Measurements from ENCODE around the gene DOCK6.

The DOCK6 gene

DNA sequence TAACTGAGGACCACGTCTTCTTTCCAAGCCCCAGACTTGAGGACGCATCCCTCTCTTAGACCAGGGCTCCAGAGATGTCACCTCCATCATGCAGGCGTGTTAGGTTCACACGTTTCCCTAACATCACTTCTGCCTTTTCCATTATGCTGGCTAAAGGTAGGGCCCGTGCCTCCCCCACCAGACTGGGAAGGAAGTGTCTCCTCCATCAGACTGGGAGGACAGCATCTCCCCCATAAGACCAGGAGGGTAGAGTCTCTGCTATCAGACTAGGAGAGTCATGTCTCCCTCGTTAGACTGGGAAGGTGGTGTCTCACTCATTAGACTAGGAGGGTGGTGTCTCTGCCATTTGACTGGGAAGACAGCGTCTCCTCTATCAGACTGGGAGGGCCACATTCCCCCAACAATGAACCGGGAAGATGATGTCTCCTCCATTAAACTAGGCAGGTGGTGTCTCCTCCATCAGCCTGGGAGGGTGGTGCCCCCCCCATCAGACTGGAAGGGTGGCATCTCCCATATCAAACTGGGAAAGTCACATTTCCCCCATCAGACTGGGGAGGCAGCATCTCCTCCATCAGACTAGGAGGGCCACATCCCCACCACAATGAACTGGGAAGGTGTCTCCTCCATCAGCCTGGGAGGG is 88.7 kb downstream of the DOCK6 start:
- Histone ChIP-seq H3K9ac (ENCODE audit: low read length) (no peak overlapping the region), H3K27ac (ENCODE audit: low read length) (no peak overlapping the region), H3K4me1 (ENCODE audit: low read length) (no peaks in the 10 kb centered on the region), H3K36me3 (replicated peaks; ENCODE audit: insufficient read depth, low read length) (no peaks in the 10 kb centered on the region), H4K20me1 (ENCODE audit: insufficient read depth, low read length) (no peaks in the 10 kb centered on the region), H3K4me3 (ENCODE audit: low read length) (no peak overlapping the region), H2AFZ (ENCODE audit: low read length) (no peak overlapping the region), H3K4me2 (ENCODE audit: low read depth, low read length) (no peak overlapping the region), H3K9me3 (replicated peaks; ENCODE audit: insufficient read depth, low read length) (no peaks in the 10 kb centered on the region), H3K79me2 (ENCODE audit: low read length) (no peaks in the 10 kb centered on the region), H3F3A (ENCODE audit: insufficient read depth, low read length) (no peaks in the 10 kb centered on the region), H3K27me3 (replicated peaks; ENCODE audit: insufficient read depth, low read length) (no peaks in the 10 kb centered on the region), H3K9me2 (replicated peaks; ENCODE audit: insufficient read depth, low read length) (no peaks in the 10 kb centered on the region)
- TF ChIP-seq, protein P1, sequence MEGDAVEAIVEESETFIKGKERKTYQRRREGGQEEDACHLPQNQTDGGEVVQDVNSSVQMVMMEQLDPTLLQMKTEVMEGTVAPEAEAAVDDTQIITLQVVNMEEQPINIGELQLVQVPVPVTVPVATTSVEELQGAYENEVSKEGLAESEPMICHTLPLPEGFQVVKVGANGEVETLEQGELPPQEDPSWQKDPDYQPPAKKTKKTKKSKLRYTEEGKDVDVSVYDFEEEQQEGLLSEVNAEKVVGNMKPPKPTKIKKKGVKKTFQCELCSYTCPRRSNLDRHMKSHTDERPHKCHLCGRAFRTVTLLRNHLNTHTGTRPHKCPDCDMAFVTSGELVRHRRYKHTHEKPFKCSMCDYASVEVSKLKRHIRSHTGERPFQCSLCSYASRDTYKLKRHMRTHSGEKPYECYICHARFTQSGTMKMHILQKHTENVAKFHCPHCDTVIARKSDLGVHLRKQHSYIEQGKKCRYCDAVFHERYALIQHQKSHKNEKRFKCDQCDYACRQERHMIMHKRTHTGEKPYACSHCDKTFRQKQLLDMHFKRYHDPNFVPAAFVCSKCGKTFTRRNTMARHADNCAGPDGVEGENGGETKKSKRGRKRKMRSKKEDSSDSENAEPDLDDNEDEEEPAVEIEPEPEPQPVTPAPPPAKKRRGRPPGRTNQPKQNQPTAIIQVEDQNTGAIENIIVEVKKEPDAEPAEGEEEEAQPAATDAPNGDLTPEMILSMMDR (IDR thresholded peaks at IDR 0.05; ENCODE audit: low read length) = no peak
- no peak for TF ChIP-seq EZH2 (optimal IDR thresholded peaks at IDR 0.05; ENCODE audit: low read depth, low read length)
- TF ChIP-seq EZH2phosphoT487 (IDR thresholded peaks at IDR 0.05; ENCODE audit: low read length) = no peak
- DNase-seq = no peak

DNA sequence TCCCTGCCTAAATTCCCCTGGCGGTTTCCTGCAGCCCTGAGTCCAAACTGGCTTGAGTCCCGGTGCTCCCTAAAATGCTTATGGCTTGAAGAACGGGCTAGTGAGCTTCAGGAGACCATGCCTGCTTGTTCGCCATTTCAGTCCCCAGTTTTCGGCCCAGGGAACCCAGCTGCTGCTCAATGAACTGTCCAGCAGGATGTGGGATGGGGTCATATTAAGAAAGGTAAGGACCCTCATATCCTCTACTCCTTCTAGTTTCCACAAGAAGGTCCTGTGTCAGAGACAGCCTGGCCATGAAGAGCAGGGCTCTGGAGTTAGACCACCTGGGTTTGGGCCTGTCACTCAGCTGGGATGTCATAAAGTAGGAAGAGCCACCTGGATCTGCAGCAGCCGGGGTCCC is 89.7 kb downstream of the DOCK6 start:
- no peak for DNase-seq
- Histone ChIP-seq H3K9me3 (replicated peaks; ENCODE audit: insufficient read depth, low read length) (no peaks in the 10 kb centered on the region), H3K9ac (ENCODE audit: low read length) (no peak overlapping the region), H3K36me3 (replicated peaks; ENCODE audit: insufficient read depth, low read length) (no peaks in the 10 kb centered on the region), H3F3A (ENCODE audit: insufficient read depth, low read length) (no peaks in the 10 kb centered on the region), H3K79me2 (ENCODE audit: low read length) (no peaks in the 10 kb centered on the region), H3K27me3 (replicated peaks; ENCODE audit: insufficient read depth, low read length) (no peaks in the 10 kb centered on the region), H3K4me3 (ENCODE audit: low read length) (no peak overlapping the region), H2AFZ (ENCODE audit: low read length) (no peak overlapping the region), H3K9me2 (replicated peaks; ENCODE audit: insufficient read depth, low read length) (no peaks in the 10 kb centered on the region), H4K20me1 (ENCODE audit: insufficient read depth, low read length) (no peaks in the 10 kb centered on the region), H3K4me1 (ENCODE audit: low read length) (no peaks in the 10 kb centered on the region), H3K27ac (ENCODE audit: low read length) (no peak overlapping the region), H3K4me2 (ENCODE audit: low read depth, low read length) (no peak overlapping the region)
- TF ChIP-seq EZH2 (optimal IDR thresholded peaks at IDR 0.05; ENCODE audit: low read depth, low read length) = no peak
- no peak for TF ChIP-seq EZH2phosphoT487 (IDR thresholded peaks at IDR 0.05; ENCODE audit: low read length)
- TF ChIP-seq, protein P1 (IDR thresholded peaks at IDR 0.05; ENCODE audit: low read length) = no peak

DNA sequence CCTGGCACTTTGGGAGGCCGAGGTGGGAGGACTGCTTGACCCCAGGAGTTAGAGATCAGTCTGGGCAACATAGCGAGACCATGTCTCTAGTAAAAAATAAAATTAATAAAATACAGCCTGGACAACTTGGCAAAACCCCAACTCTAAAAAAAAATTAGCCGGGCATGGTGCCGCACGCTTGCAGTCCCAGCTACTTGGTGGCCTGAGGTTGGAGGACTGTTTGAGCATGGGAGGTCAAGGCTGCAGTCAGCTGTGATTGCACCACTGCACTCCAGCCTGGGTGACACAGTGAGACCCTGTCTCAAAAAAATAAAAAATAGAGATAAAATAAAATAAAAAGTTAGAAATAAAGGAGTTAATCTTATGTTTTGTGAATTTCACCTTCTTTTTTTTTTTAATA is 91.2 kb downstream of the DOCK6 start:
- Histone ChIP-seq H3K9ac (ENCODE audit: low read length) (no peak overlapping the region), H3K4me3 (ENCODE audit: low read length) (no peak overlapping the region)

More for the DNA sequence above, 91.2 kb downstream of the DOCK6 start:
- TF ChIP-seq, protein P1 (IDR thresholded peaks at IDR 0.05; ENCODE audit: low read length) = no peak
- TF ChIP-seq EZH2phosphoT487 (IDR thresholded peaks at IDR 0.05; ENCODE audit: low read length) = no peak
- H3K9me3 ChIP-seq (replicated peaks; ENCODE audit: insufficient read depth, low read length) = no peaks in the 10 kb centered on the region
- no peak overlapping the region for H3K4me2 ChIP-seq (ENCODE audit: low read depth, low read length)
- no peak overlapping the region for H3K27ac ChIP-seq (ENCODE audit: low read length)
- DNase-seq = no peak
- no peaks in the 10 kb centered on the region for H3K9me2 ChIP-seq (replicated peaks; ENCODE audit: insufficient read depth, low read length)
- no peaks in the 10 kb centered on the region for H4K20me1 ChIP-seq (ENCODE audit: insufficient read depth, low read length)
- no peaks in the 10 kb centered on the region for H3K4me1 ChIP-seq (ENCODE audit: low read length)
- no peaks in the 10 kb centered on the region for H3K79me2 ChIP-seq (ENCODE audit: low read length)
- no peaks in the 10 kb centered on the region for H3F3A ChIP-seq (ENCODE audit: insufficient read depth, low read length)
- no peaks in the 10 kb centered on the region for H3K27me3 ChIP-seq (replicated peaks; ENCODE audit: insufficient read depth, low read length)
- H2AFZ ChIP-seq (ENCODE audit: low read length) = no peak overlapping the region
- H3K36me3 ChIP-seq (replicated peaks; ENCODE audit: insufficient read depth, low read length) = no peaks in the 10 kb centered on the region

Data from MM.1S (cell line).